Neural progenitor cell (in vitro differentiated cells): Measurements from ENCODE around the gene SND1. TPM values are rescaled to one million over a fixed set of nuclear protein-coding genes. Genes with fewer than 3 reads are reported as not detected.

ENCODE experiments used
- DNase-seq: peaks from one replicate; pipeline ENCODE4 v3.0.0-alpha.2; 2016; ENCODE audit warnings: low spot score
- H2AFZ ChIP-seq: fragments of 200-600 bp; sonication (generic); replicated peaks from 2 replicates; pipeline ENCODE4 v1.6.1; 2016; ENCODE audit warnings: antibody characterized with exemption
- H3F3A ChIP-seq: fragments of 200-600 bp; sonication (generic); 2 replicates; pipeline ENCODE4 v1.6.1; 2016; ENCODE audit warnings: antibody characterized with exemption, low read depth
- H3K27ac ChIP-seq: fragments of 200-600 bp; sonication (generic); 2 replicates; pipeline ENCODE4 v1.5.1; 2016; ENCODE audit warnings: mild to moderate bottlenecking
- H3K27me3 ChIP-seq: fragments of 200-600 bp; sonication (generic); 2 replicates; pipeline ENCODE4 v1.6.1; 2016; ENCODE audit warnings: mild to moderate bottlenecking, moderate library complexity
- H3K36me3 ChIP-seq: fragments of 200-600 bp; sonication (generic); 2 replicates; pipeline ENCODE4 v1.5.1; 2016
- H3K4me1 ChIP-seq: fragments of 200-600 bp; sonication (generic); 2 replicates; pipeline ENCODE4 v1.6.1; 2016; ENCODE audit warnings: mixed run types
- H3K4me2 ChIP-seq: fragments of 200-600 bp; sonication (generic); 2 replicates; pipeline ENCODE4 v1.6.1; 2016
- H3K4me3 ChIP-seq: fragments of 200-600 bp; sonication (generic); 2 replicates; pipeline ENCODE4 v1.5.1; 2016
- H3K79me2 ChIP-seq: fragments of 200-600 bp; sonication (generic); 2 replicates; pipeline ENCODE4 v1.6.1; 2016; ENCODE audit warnings: low read depth
- H3K9ac ChIP-seq: fragments of 200-600 bp; sonication (generic); 2 replicates; pipeline ENCODE4 v1.6.1; 2016
- H3K9me3 ChIP-seq: fragments of 200-600 bp; sonication (generic); 2 replicates; pipeline ENCODE4 v1.5.1; 2016; ENCODE audit warnings: low read depth
- H4K20me1 ChIP-seq: fragments of 200-600 bp; sonication (generic); 2 replicates; pipeline ENCODE4 v1.6.1; 2016; ENCODE audit warnings: low read depth
- H3K27ac Mint-ChIP-seq: 3 replicates; pipeline ENCODE4 v1.8.0; 2021; ENCODE audit warnings: mixed read lengths
- H3K27me3 Mint-ChIP-seq: 2 replicates; pipeline ENCODE4 v1.8.0; 2022; ENCODE audit warnings: low read depth, mild to moderate bottlenecking, inconsistent platforms, moderate library complexity, mixed read lengths; ENCODE audit not compliant: insufficient read depth
- H3K36me3 Mint-ChIP-seq: 3 replicates; pipeline ENCODE4 v1.8.0; 2021; ENCODE audit warnings: mixed read lengths
- H3K4me1 Mint-ChIP-seq: 3 replicates; pipeline ENCODE4 v1.8.0; 2021; ENCODE audit warnings: mixed read lengths
- H3K4me3 Mint-ChIP-seq: 3 replicates; pipeline ENCODE4 v1.8.0; 2021; ENCODE audit warnings: mild to moderate bottlenecking, moderate library complexity, mixed read lengths
- H3K9me3 Mint-ChIP-seq: 3 replicates; pipeline ENCODE4 v1.8.0; 2020; ENCODE audit warnings: mixed read lengths
- EZH2 ChIP-seq: fragments of 200-600 bp; sonication (generic); IDR thresholded peaks from 2 replicates; pipeline ENCODE4 v1.6.1; 2017; ENCODE audit warnings: antibody characterized with exemption, mild to moderate bottlenecking, moderate library complexity
- EZH2phosphoT487 ChIP-seq: fragments of 200-600 bp; sonication (generic); IDR thresholded peaks from 2 replicates; pipeline ENCODE4 v1.6.1; 2017; ENCODE audit warnings: antibody characterized with exemption
- total RNA-seq: library from RNA; depleted of rRNA; stranded (reverse); fragments of >200 nt; gene quantifications from 2 replicates; pipeline ENCODE4 v1.2.3, GENCODE V29; 2015; ENCODE audit warnings: low replicate concordance
- TF ChIP-seq, protein P1 (sequence below): fragments of 200-600 bp; sonication (generic); IDR thresholded peaks from 2 replicates; pipeline ENCODE4 v1.5.1; 2017; ENCODE audit warnings: antibody characterized with exemption, mild to moderate bottlenecking

SND1 gene
- total RNA-seq, 1 donor from 2014 or later: 154 TPM

DNA sequence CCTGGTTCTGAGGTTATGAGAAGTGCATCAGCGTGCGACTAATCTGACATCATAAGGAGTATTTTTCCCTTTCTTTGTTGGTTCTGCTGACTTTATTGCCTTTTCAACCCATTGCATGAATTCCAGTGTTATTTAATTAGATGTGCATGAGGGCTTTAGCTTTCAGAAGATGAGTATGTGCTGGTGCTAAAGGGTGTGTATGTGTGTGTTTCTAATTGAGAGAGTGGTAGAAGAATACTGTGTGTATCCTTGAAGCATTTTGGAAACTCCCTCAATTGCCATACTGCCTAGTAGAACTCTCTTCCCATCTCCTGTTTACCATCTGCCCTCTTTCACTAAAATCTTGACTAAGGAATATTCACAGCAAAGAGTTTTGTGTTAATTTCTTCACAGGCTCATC lies 158.1 kb downstream of the SND1 start:
- Histone ChIP-seq H3K4me1 (peaks cover 13% of the 10 kb centered on the region), H2AFZ (no peak overlapping the region), H4K20me1 (peaks cover 11% of the 10 kb centered on the region), H3K27me3 (no peaks in the 10 kb centered on the region), H3K79me2 (peaks cover 33% of the 10 kb centered on the region), H3K27ac (no peak overlapping the region), H3K4me3 (no peak overlapping the region), H3F3A (no peaks in the 10 kb centered on the region), H3K9ac (no peak overlapping the region), H3K4me2 (no peak overlapping the region), H3K36me3 (no peaks in the 10 kb centered on the region), H3K9me3 (no peaks in the 10 kb centered on the region)
- Mint-ChIP-seq H3K4me1 (peaks cover 17% of the 10 kb centered on the region), H3K27me3 (no peaks in the 10 kb centered on the region), H3K27ac (no peak overlapping the region), H3K36me3 (peaks cover 8% of the 10 kb centered on the region), H3K4me3 (no peak overlapping the region), H3K9me3 (no peaks in the 10 kb centered on the region)
- TF ChIP-seq EZH2phosphoT487 (no peak), EZH2 (no peak)
- TF ChIP-seq, protein P1, sequence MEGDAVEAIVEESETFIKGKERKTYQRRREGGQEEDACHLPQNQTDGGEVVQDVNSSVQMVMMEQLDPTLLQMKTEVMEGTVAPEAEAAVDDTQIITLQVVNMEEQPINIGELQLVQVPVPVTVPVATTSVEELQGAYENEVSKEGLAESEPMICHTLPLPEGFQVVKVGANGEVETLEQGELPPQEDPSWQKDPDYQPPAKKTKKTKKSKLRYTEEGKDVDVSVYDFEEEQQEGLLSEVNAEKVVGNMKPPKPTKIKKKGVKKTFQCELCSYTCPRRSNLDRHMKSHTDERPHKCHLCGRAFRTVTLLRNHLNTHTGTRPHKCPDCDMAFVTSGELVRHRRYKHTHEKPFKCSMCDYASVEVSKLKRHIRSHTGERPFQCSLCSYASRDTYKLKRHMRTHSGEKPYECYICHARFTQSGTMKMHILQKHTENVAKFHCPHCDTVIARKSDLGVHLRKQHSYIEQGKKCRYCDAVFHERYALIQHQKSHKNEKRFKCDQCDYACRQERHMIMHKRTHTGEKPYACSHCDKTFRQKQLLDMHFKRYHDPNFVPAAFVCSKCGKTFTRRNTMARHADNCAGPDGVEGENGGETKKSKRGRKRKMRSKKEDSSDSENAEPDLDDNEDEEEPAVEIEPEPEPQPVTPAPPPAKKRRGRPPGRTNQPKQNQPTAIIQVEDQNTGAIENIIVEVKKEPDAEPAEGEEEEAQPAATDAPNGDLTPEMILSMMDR: no peak
- DNase-seq: no peak

DNA sequence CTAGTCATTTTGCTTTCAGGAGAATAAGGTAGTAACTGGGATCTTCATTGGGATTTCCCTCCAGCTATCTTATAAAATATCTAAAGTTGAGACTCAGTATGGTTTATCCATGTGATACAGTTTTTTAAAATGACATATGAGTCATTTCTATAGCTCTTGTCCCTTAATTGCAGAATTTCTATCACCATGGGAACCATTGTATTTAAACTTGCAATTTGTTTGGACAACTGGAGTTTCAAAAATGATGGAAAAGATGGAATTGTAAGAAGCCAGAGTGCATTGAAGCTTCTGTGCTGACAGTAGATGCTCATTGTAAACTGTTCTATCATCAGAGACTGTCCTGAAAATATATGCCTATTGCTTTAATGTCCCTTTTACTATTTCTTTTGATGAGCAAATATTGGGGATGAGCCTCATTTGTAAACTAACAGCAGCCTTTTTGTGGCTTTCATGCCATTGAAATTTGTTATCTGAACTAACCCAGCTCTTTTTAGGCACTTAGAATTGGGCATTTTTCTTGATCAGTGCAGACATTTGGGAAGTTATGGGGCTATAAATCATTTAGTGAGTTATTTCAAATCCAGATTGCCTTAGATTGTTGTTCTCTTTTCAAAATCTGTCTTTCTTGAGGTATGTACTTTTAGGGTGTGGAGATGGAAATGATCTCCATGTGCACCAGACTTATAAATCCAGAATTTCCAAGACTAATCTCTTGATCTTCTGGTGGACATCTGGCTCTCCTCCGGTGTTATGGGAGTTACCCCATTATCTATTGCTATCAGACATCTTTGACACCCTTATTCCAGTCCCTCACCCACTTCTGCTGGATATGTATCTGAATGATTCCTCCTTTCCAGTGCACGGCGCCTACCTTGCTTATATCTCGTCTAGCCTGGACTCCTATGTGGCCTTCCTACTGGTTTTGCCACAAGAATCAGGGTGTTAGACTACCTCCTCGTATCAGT lies 159.0 kb downstream of the SND1 start:
- Histone ChIP-seq H3K4me1 (peaks cover 13% of the 10 kb centered on the region), H3K27me3 (no peaks in the 10 kb centered on the region), H3F3A (no peaks in the 10 kb centered on the region), H4K20me1 (peaks cover 11% of the 10 kb centered on the region), H3K4me3 (no peak overlapping the region), H3K36me3 (no peaks in the 10 kb centered on the region), H3K9ac (no peak overlapping the region), H3K9me3 (no peaks in the 10 kb centered on the region), H2AFZ (no peak overlapping the region), H3K27ac (no peak overlapping the region), H3K79me2 (peaks cover 28% of the 10 kb centered on the region), H3K4me2 (no peak overlapping the region)
- peaks cover 23% of the 10 kb centered on the region for H3K4me1 Mint-ChIP-seq
- no peak overlapping the region for H3K4me3 Mint-ChIP-seq
- H3K27me3 Mint-ChIP-seq: no peaks in the 10 kb centered on the region
- H3K27ac Mint-ChIP-seq: no peak overlapping the region
- DNase-seq: no peak
- no peaks in the 10 kb centered on the region for H3K9me3 Mint-ChIP-seq
- TF ChIP-seq EZH2 (no peak), EZH2phosphoT487 (no peak)
- TF ChIP-seq, protein P1: no peak
- peaks cover 10% of the 10 kb centered on the region for H3K36me3 Mint-ChIP-seq

DNA sequence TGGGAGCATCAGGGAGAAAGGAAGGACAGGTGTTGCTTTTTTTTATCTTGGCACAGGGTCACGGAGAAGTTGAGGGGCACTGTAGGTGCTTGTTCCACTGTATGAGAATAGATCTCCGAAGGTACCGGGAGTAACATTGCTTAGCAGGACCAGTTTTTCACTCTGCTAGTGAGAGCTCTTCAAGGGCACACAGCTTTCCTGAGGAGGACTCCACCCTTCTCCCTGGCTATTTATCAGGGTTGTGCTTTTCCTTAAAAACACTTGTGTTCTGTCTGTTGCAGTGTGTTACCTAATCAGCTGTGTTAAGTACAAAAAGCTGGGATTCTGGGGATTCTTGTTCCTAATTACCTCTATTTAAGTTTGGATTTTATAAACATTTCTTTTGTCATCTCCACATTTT lies 160.5 kb downstream of the SND1 start:
- H3F3A ChIP-seq: no peaks in the 10 kb centered on the region
- H3K4me3 ChIP-seq: no peak overlapping the region
- H2AFZ ChIP-seq: no peak overlapping the region
- H3K27me3 Mint-ChIP-seq: no peaks in the 10 kb centered on the region
- no peak overlapping the region for H3K4me3 Mint-ChIP-seq
- H3K9ac ChIP-seq: no peak overlapping the region
- H3K27ac ChIP-seq: no peak overlapping the region
- TF ChIP-seq EZH2 (no peak), EZH2phosphoT487 (no peak)
- TF ChIP-seq, protein P1: no peak
- no peak overlapping the region for H3K4me2 ChIP-seq
- H3K27me3 ChIP-seq: no peaks in the 10 kb centered on the region
- peaks cover 13% of the 10 kb centered on the region for H3K4me1 ChIP-seq
- no peaks in the 10 kb centered on the region for H3K36me3 ChIP-seq
- no peaks in the 10 kb centered on the region for H3K9me3 Mint-ChIP-seq
- no peak overlapping the region for H3K27ac Mint-ChIP-seq
- H4K20me1 ChIP-seq: peaks cover 11% of the 10 kb centered on the region
- peaks cover 33% of the 10 kb centered on the region for H3K79me2 ChIP-seq
- no peaks in the 10 kb centered on the region for H3K9me3 ChIP-seq
- no peak for DNase-seq
- H3K36me3 Mint-ChIP-seq: peaks cover 7% of the 10 kb centered on the region
- peaks cover 21% of the 10 kb centered on the region for H3K4me1 Mint-ChIP-seq
